DMS79 (cell line): ENCODE results near the gene SYT2.
"Not testable (repeated sequence)": the region's sequence is repeated elsewhere in the genome, so short reads cannot be mapped to it uniquely, and the experiment has no call there.

Source experiments
- DNase-seq: peaks from one replicate; lab custom pipeline; 2025; lab: John Stamatoyannopoulos, UW

SYT2 gene

DNA sequence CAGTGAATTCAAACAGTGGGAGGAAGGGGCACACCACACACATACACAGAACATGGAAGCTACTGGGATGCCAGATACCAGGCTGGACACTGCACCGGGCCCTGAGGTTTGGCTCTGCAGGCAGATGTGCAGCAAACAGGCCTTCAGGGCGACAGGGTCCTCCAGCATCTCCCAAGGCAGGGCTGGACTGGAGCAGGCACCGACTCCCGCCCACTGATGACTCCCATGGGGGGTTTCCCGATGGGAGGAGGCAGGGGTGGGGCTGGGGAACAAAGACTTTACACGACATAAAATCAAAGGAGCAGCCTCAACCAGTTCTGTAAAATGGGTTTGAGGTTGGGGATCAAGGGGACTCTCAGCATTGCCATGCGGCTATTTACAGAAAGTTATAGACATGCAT is 118.1 kb downstream of the SYT2 start:
- no peak for DNase-seq

DNA sequence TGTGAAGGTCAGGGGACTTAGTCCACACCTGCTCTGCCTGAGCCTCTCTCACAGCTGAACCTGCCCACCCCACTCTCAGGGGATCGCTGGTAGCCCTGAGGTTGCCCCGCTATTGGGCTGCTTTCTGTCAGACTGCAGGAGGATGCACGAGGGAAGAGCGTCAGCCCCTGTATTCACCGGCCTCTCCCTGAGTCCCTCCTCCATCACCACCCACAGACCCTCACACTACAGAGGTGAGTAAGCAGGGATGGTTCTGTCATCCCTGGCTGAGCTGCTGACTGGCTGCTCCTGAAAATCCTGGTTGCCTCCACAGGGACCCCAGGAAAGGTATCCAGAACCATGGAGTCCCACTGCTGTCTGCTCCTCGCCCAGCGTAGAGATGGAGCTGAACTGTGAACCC is 118.7 kb downstream of the SYT2 start:
- DNase-seq: no peak

DNA sequence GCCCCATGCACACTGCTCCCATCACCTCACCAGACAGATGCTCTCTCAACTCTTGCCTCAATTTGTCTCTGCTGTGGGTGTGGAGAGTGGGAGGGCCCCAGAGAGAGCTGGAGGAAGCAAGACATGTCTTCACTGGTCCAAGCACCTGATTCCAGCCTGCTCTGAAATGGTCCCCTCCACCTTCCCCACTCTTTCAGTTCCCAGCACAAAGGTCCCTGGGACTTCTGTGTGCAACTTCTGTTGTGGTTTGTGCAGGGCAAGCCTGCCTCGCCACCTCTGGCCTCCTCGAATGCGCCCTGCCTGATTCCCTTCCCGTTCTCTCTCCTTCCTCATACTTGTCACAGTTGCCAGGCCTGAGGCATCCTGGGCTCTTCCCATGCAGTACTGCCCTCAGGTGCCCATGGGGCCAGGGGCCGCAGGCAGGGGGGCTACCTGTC is 119.3 kb downstream of the SYT2 start:
- DNase-seq: no peak

DNA sequence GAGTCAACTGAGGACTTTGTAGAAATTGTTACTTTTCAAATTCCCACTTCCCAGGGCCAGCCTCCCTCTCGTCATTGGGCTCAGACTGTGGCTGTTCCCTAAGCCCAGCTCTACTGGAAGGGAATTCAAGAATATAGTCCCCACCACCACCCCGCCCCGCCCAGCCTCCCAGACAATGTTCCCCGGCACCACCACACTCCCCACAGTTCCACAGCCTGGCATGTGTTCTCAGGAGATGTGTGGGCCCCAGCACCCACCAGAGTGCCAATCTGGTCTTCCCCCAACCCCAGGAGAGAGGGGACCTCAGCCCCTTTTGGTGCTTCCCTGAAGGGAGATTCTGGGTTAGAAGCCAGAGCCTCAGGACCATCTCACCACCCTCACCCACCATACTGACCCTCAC is 120.1 kb downstream of the SYT2 start:
- DNase-seq: no peak

DNA sequence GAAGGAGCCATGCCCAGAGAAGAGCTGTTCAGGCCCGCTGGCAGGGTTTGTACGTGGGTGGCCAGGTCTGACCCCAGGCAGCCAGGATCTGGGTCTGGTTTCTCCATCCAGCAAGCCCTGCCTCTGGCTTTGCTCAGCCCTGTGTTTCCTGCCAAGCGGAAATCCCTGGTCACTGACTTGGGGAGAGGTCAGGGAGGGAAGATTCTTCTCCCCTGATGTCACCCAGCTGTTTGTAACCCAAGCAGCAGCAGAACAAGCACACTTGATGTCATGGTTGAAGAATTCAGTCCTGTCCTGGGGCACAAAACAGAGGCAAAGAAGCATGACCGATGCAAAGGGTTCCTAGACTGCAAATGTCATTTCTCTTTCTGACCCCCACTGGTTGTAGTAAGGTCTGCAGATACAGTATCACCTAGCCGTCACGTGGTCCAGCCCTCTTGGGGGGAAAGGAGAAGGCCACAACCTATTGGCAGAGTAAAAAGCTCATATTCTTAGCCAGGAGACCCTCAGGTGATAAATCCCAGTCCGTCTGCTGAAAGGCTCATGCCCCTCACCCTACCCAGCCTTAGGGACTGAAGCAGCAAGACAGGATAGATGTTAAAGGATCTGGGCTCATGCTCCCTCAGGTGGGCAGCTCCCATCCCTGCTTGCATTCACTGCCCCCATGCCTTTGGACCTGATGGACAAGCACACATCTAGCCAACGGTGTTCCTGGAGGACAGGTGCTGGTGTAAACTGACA is 120.9 kb downstream of the SYT2 start:
- peak; percentile 29 for DNase-seq

DNA sequence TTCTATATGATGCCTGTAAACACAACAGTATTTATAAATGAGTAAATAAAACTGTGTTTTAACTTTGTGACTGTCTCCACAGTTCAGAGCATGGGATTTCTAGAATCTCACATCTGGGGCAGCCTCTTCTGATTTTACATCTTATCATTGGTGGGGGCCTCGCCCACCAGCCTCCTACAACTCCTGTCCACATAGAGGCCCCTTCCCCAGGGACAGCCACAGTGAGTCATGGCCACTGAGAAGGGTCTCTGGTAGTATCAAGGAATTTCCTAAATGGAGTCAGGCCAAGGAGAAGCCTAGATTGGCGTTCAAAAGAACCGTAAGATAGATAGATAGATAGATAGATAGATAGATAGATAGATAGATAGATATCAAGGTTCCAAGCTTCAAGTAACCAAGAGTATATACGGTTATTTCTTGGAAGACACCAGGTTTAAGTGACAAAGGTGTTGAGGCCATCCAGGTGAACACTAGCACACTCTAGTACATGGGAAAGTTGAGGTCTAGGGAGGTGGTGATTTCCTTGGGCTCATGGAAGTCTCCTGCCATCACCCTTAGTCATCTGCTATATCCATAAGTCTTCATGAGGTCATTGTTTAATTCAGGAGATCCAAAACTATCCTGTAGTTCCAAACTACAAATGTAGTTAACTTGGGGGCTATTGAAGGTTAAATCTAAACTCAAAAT is 121.6 kb downstream of the SYT2 start:
- no peak for DNase-seq

DNA sequence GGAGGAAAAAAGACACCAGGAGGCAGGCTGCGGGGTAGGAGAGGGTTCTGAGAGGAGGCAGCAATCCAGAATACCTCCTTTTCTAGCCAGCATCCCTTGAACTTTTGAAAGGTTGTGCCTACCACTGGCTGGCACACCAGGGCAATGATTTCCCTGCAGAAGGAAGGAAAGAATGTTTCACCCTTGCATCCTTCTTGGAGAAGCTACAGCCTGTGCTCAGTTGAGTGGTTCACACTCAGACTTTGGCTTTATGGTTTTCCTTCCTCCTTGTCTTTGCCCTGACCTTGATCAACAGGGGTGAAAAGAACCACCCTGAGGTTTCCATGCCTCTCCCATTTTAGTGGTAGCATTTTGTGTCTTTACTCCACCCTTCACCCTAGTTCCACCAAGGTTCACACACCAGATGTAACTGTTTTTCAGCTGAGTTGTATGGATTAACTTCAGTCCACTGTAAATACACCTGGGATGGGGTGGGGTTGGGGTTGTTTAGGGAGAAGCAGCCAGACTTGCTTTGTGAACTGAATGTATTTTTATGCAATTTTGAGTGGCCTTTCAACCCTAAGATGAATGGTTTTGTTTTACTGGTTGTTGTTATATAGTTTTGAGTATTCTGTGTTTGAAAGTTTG is 122.3 kb downstream of the SYT2 start:
- no peak for DNase-seq

DNA sequence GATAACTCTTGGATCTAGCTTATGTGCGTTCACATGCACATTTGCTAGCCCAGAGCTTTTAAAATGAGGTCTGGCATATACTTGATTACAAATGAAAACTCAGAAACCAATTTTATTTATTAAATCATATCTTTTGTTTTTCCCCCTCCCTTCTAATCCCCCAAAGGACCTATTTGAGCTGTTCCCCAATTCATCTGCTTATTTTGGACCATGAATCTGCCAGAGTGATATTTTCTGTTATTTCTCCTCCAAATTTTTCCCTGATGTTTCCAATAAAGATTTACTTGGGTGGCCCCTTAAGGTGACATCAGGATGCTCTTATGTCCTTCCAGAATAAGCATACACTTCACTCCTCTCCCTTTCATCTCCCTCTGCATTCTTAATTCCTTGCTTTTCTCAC is 123.4 kb downstream of the SYT2 start:
- no peak for DNase-seq

DNA sequence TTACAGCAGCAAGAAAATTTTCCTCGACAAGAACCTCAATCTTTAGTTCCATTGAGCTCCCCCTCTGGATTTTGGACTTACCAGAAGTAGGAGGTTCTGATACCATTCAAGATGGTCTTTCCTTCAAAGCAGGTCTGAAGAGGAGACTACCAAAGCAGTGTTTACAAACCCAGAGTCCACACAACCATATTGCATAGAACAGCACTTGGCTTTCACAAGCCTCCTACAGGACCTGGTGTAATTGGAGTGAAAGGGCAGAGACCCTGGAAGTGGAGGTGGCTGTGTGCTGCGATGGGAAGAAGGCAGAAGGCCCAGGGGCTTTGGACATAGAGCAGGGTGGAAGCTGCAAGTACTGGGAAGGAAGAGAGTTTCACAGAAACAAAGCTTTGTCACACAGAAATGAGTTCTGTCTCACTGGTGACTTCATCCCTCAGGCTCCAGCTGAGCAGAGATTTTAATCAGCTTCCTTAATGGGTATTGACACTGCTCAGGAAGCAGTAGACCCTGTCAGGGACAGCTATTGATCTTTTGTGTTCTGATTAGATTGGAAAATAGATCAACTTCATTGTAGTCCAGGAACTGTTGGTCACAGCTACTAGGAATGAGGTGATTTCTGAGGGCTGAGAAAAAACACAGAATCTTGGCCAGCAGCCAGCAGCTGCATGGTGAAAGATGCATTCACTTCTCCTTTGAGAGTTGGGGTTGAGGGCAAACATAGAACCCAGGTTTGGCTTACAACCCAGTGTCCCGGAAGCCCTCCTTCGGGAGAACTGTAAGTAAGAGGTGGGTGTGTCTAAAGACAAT is 124.0 kb downstream of the SYT2 start:
- DNase-seq: peak; percentile 60

DNA sequence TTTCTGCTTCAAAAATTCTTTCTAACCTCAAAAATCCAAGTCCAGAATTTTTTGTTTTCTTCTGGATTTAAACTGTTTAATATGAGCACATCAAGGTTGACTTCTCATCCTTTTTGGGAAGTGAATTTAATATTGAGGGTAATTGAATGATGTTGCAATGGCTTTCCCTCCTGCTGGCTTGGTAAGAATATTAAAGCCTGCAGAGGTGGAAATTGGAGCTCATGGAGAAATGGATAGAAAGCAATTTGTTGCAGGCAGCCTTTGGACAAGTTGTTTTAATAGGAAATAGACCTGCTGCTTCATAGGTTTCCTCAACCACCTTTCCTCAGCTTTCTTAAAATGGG is 124.7 kb downstream of the SYT2 start:
- no peak for DNase-seq

DNA sequence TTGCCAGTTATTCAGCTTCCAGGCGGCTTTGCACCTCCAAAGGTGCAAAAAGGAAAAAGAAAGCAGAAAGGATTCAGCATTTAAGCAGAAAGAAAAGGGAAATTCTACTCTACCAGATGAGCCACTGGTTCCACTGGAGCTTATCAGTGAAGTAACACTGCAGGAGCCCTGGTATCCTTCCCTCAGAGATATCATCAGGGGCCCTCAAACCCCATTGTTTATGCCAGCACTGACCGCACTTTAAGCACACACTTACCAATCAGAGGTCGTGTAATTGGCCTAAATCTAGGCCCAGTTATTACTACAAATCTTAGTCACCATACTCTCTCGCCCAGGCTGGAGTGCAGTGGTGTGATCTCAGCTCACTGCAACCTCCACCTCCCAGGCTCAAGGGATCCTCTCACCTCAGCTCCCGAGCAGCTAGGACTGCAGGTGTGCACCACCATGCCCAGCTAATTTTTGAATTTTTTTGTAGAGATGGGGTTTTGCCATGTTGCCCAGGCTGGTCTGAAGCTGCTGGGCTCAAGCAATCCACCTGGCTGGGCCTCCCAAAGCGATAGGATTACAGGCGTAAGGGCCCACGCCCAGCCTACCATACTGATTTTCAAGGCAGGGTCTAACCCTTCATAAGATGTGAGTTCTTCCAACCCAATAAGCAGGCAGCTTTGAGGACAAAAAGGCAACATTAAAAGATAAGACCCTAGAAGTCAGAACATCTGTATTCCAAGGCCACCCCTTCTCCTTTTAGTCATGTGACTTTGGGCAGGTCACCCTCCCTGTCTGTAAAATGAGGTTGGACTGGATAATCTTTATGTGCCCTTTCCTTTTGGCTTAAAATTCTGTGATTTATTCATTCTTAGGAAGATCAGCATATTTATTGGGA is 125.3 kb downstream of the SYT2 start:
- no peak for DNase-seq

DNA sequence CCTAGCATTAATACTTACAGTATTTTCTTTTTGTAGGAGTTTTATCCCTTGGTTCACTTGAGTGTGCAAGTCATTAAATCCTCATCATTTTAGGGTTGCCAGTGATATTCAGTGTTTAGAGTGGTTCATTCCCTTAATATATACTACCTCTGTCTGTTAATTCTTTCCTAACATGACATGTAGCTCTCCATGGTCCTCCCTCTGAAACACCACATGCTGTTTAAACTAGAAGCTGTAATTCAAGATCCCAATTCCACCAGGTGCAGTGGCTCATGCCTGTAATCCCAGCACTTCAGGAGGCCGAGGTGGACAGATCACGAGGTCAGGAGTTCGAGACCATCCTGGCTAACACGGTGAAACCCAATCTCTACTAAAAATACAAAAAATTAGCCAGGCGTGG is 127.9 kb downstream of the SYT2 start:
- DNase-seq: not testable (repeated sequence)

DNA sequence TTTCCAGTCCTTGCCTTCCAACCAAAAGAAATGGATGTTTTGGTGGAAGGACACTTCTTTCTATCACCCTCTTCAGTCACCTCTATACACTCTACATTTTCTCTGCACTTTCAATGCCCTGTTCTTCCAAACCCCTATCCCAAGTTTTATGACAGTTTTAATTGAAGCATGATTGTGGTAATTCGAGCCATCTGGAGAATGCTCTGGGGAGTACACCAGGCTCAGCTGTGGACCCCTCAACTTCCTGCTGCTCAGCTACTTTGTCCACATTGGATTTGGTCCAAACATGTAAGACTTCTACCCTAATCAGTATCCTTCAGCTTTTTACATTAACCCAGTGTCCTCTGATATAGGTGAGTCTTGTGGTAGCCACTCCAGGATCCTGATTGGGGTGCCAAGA is 129.6 kb downstream of the SYT2 start:
- DNase-seq: no peak

DNA sequence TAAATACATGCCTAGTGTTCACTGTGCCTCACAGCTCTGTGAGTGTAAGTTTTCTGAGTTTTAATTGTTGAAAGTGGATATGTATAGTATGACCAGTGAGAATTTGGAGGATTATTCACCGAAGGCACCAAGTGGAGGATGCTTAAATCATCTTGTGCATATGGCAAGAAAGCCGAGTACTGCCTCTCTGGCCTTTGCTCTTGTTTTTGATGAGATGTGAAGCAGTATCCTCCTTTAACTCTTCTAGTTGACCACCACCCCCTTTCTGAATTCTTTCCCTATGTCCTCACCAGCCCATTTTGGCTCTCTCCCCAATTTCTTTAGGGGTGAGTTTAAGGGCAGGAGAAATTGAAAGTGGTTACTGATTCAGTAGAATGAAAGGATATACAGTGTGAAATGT is 130.4 kb downstream of the SYT2 start:
- DNase-seq: no peak

DNA sequence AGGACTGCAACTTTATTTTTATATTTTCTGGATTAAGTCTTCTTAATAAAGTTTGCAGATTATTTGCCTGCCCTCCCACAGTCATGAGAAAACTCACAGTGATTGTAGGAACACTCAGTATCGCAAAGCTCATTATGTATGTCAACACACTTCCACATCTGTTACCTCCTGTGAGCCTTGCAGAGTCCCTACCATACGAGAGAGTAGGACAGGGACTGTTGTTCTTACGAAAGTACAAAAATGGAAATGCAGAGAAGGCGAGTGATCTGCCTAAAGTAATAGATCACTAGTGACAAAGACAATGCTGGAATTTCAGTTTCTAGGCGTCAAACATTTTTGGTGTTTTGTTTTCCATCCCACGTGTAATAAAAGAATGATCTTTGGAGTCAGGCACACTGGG is 131.7 kb downstream of the SYT2 start:
- no peak for DNase-seq

DNA sequence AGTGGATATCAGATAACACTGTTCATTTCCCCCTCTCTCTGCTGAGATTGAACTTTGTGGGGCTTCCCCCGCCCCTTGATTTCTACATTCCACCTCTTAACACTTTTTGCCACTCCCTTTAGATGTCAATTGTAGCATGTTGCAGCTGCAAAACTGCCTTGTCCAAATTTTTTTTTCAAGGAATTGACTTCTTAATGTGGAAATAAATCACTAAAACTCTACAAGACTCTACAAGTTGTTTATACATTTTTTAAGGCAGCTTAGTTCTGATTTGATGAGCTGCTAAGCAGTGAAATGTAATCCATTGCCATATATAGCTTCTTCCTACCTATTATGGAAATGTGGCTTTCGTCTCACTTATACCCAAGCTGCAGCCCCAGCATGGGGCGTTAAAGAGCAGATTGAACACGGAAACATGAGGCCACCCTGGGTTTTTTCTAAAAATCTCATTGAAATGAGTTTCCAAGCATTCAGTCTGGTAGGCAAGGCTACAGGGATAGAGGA is 132.2 kb downstream of the SYT2 start:
- no peak for DNase-seq

DNA sequence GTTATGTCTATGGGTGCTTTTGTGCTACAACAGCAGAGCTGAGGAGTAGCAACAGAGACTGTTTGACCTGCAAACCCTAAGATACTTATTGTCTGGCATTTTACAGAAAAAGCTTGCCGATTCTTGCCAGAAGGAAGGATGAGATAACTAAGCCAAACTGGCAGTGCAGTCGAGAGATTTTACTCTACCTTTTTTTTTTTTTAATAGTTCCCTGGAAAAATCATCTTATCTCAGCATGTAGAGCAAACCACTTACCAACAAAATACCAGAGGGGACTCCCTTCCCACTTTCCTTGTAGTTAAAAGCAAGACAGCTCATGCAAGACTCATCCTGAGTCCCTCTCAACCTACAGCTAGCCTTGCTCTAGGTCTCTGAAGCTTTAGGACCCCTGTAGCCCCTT is 132.9 kb downstream of the SYT2 start:
- DNase-seq: no peak

DNA sequence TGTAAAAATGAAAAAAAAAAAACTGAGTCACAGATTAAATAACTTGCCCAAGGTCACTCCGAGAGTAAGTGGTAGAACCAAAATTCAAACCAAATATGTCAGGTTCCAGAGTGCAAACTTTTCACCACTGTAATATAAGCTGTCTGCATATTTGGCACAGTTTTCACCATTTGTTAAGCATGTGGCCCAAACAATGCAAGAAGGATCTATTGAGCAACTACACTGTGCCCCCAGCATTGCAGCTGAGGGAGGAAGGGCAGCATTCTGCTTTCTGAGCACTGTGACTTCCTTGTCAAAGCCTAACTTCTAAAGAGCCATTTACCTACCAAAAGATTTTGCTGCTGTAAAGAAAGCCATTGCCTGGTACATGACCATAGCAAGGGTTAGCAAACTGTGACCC is 133.4 kb downstream of the SYT2 start:
- DNase-seq: no peak

DNA sequence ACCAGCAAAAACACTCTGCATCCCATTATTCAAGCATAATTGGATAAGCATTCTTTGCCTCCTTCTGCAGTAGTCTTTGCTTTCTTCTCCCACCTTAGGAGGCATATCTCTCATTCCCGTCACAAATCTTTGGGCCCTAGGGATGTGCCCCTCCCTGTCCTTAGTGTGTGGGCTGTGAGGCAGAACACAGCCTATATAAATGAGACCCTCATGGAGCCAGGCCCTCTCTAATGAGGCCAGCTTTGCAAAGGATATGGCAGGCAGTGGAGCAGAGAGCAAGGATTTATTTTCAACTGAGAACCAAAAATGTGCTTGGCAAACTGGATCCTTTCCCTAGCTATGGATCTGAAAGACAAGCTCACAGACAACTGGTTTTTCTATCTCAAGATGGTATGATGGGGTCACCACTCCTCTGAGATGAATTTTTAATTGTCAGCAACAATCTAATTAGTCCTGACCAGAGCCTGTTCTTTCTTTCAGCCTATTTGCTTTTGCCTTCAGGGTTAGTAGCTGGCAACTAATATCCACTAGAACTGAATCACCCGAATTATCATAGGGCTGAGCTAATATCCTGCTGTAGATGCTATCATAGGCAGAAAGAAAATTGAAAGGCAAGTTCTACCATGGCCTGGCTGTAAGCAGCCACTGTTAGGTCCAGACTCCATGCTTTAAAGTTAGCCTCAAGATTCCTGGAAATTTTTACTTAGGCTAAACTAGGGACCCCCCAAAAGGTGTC is 134.2 kb downstream of the SYT2 start:
- no peak for DNase-seq

DNA sequence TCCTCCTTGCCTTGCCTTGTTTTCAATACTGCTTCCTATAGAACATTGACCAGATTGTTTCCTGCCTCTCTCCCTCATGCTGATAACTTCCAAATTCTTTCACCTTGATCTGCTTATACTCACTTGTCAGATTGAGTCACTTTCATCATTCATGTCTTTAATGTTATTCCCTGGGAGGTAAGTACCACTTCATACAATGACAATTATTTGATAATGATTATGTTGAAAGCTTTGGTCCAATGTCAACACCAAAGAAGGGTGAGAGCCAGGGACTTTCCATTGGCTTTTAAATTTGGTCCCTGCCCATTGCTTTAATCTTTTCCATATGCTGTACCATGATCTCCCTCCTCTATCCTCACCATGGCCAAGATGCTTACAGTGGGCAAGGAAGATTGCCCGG is 137.4 kb downstream of the SYT2 start:
- no peak for DNase-seq
